22Rv1 (cell line): Measurements from ENCODE around the gene CCDC146.

ENCODE experiments used
- H3K27ac ChIP-seq: fragments of 450-650 bp; 2 replicates; pipeline ENCODE4 v1.5.1; 2017
- CTCF ChIP-seq: fragments of 450-650 bp; IDR thresholded peaks from 2 replicates; pipeline ENCODE4 v1.5.1; 2017; ENCODE audit warnings: mild to moderate bottlenecking
- ZFX ChIP-seq: fragments of 450-650 bp; IDR thresholded peaks from 2 replicates; pipeline ENCODE4 v1.6.1; 2017; ENCODE audit warnings: antibody characterized with exemption, borderline replicate concordance

The CCDC146 gene

GRCh38 chr7:77245015-77245755 is 122.8 kb downstream of the CCDC146 start:
- no peak overlapping the region for H3K27ac ChIP-seq
- no peak for TF ChIP-seq ZFX
- TF ChIP-seq CTCF = no peak

- H3K27ac ChIP-seq = no peak overlapping the region
- TF ChIP-seq CTCF (no peak), ZFX (no peak)
These were observed 123.7 kb downstream of the CCDC146 start for GRCh38 chr7:77246026-77246640.

- H3K27ac ChIP-seq = no peak overlapping the region
- no peak for TF ChIP-seq ZFX
- TF ChIP-seq CTCF = peak; percentile 98
These were observed 124.9 kb downstream of the CCDC146 start for GRCh38 chr7:77247206-77247850.

- TF ChIP-seq CTCF = no peak
- no peak for TF ChIP-seq ZFX
- no peak overlapping the region for H3K27ac ChIP-seq
These were observed 125.7 kb downstream of the CCDC146 start for GRCh38 chr7:77248154-77248553.

GRCh38 chr7:77252506-77252905 is 130.1 kb downstream of the CCDC146 start:
- H3K27ac ChIP-seq = no peak overlapping the region
- no peak for TF ChIP-seq ZFX
- no peak for TF ChIP-seq CTCF

GRCh38 chr7:77253151-77253550 is 130.7 kb downstream of the CCDC146 start:
- H3K27ac ChIP-seq = no peak overlapping the region
- TF ChIP-seq ZFX (no peak), CTCF (no peak)

- H3K27ac ChIP-seq = no peak overlapping the region
- no peak for TF ChIP-seq ZFX
- TF ChIP-seq CTCF = no peak
These were observed 132.0 kb downstream of the CCDC146 start for GRCh38 chr7:77254429-77254828.
